HG03354 (cell line): ENCODE results near the gene KRTAP6-1.

Experiments
- ATAC-seq: cut with Tn5 transposase; IDR thresholded peaks from one replicate; pipeline ENCODE4 v1.9.1; 2021; ENCODE audit warnings: mild to moderate bottlenecking; ENCODE audit not compliant: unreplicated experiment, poor library complexity, severe bottlenecking

The KRTAP6-1 gene, protein sequence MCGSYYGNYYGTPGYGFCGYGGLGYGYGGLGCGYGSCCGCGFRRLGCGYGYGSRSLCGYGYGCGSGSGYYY

DNA sequence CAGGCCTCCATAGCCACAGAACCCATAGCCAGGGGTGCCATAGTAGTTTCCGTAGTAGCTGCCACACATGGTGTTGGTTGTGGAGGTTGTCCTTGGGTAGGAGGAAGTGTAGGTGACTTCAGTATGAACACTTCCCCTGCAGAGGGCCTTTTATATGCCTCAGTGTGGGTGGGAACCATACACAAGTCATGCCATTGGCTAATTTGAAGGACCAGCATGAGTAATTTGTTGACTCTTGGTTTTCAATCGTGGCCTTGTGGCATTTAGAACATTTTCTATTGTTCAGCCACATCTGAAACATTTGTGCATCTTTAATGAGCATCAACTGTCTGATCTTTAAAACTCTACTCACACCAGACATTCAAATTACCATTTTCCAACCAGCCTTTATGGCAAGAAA, at the start of gene KRTAP6-1:
Gene KRTAP6-1, minus strand, starts transcription at position 95 of the 400 bp plus-strand sequence. Its CDS starts 26 bp downstream, at position 69.
- ATAC-seq, result no peak

DNA sequence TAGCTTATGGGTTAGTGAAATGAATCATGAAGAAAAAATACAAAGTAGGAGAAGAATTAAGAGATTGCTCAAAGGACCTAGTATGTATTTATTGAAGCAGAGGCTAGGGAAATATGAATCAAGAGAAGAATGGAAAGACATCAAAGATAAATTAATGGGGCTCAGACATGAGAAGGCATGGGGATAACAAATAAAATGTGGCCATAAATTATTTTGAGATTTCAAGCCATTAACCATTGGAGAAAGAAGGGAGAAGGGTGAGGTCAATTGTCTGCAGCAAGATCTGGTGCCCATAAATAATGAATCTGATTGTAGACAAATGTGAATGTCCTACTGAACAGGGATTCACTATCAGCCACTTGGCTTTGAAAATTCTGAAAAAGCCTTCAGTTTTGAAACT, 39.2 kb upstream of the KRTAP6-1 start:
- ATAC-seq, result no peak

DNA sequence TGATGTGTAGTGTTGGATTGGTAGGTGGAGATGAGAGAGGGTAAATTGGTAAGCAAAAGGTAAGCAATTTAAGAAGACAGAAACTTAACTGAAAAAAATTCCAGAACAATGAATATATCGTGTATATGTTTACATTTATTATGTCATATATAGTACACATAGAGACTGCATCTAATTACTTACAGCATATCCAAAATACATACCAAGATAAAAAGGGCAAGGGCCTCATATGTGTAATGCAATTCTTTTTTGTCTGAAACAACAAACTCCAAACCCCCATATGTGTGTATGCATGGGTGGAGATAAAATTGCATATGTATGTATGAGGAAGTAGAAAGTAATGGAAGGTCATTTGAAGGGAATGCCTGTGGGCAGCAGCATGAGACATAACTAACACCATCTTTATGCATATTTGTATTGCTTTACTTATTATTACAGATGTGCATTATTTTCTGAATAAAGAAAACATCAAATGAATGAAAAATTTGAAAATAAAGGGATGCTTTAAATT, 33.2 kb upstream of the KRTAP6-1 start:
- no peak for ATAC-seq

DNA sequence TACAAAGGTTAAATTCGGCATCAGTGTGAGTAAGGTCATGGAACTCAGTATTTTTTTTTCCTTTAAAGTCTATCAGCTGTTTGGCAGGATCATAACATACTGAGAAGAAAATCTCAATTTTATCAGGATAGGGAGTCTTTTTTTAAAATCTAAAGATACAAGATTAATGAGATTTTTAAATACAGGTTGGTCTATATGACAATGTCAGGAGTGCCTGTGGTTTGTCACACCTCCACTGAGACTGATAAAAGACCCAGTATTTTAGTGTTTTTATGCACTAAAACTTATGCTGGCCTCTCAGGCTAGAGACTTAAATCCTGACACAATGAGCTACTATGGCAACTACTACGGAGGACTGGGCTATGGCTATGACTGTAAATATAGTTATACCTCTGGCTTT, 28.8 kb upstream of the KRTAP6-1 start, which contains the start of gene KRTAP20-3:
Gene KRTAP20-3, plus strand, starts transcription at position 301 of the 400 bp plus-strand sequence.
- ATAC-seq, result no peak

DNA sequence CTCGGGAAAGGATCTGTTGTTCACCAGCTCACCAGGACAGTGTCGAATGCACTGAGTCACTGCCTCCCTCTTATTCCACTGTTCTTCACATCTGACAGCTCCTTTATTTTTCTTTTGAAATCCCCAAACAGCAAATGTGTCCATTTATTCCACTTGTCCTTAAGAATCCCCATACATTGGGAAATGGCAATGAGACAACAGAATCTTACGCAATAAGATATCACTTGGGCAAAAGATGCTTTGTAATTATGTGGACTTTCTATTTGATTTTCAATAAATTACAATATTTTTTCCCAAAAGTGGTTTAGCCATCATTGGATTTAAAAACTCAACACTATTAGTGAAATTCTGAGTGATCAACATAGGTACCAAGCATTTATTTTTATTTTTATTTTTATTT, 25.0 kb upstream of the KRTAP6-1 start:
- no peak for ATAC-seq

DNA sequence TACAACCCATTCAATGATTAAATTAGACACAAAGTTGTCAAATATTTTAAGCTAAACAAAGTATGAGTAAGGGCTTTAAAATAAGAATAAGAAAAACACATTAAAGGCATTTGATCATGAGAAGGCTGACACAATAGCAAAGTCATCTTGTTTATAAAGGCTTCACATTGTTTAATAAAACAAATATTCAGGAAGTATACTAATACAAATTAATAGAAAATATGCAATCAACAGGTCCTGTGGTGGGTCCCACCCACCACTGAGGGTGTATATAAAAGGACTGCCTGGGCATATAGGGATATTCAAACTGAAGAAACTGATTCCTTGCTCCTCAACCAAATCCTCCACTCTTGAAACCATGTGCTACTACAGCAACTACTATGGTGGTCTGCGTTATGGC, 21.2 kb upstream of the KRTAP6-1 start, which contains the start of gene KRTAP20-2:
Gene KRTAP20-2, plus strand, starts transcription at position 301 of the 400 bp plus-strand sequence. Its CDS starts 58 bp downstream, at position 359.
- ATAC-seq, result no peak

DNA sequence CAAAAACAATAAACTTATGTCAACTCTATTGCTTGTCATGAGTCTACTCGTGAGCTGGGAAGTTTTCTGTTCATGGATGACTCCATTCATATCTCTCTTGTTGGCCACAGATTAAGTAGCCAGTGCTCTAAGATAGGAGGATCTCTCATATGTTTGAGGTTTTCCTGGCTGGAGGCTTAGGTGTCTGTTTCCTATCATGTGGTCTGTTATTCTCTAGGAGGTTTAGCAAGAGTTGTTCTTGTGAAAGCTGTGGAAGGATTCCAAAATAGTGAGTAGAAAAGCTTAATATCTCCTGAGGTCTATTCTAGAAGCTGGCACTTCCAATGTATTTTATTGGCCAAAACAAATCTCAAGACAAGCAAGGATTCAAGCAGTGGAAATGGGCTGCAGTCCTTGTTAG, 15.5 kb upstream of the KRTAP6-1 start:
- no peak for ATAC-seq

DNA sequence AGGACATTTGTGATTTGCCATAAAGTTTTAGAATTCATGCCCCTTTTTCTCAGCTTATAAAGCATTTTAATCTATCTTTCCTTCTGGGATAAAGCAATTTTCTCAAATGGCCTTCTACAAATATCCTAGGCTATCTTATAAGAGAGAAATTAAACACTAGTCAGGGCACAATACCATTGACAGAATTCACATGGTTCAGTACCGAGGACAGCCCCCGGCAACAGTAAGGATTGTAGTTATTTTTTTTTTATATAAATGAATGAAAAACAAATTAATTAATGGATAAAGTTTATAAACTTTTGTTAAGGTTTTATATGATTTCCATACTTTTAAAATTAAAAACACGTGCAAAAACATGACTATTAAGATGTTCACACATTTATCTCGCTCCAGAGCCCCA, 14.4 kb upstream of the KRTAP6-1 start:
- ATAC-seq, result no peak

DNA sequence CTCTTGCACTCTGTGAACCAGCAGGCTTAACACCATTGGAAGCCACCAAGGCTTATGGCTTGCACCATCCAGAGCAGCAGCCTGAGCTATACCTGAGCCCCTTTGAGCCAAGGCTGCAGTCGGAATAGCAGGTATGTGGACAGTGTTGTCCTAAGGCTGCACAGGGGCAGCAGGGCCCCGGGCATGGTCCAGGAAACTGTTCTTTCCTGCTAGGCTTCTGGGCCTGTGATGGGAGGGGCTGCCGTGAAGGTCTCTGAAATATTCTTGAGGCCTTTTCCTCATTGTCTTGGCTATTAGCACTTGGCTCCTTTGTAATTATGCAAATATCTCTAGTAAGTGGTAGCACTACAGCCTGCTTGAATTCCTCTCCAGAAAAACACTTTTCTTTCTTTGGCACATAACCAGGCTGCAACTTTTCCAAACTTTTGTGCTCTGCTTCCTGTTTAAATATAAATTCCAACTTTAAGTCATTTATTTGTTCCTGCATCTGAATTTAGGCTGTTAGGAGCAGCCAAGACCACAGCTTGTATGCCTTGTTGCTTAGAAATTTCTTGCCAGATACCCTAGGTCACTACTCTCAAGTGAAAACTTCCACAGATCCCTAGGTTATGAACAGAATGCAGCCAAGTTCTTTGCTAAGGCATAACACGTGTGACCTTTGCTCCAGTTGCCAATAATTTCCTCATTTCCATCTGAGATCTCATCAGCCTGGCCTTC, 11.9 kb upstream of the KRTAP6-1 start:
- ATAC-seq, result no peak

DNA sequence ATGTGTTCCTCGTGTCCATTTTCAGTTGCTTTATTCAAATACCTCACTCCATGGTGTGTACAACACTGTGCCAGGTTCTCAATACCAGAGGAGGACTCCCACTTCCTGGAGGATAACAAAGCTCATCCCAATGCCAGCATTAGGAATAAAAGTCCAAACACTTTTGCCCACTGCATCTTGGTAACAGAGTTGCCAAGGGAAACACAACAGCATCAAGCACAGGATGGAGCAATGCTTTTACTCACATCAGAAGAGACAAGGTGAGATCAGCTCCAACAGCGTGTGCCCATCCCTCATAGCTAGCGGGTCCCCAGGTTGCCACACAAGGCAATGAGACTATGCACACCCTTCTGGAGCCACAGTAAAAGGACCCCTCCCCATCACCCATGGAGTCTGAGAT, 9.6 kb upstream of the KRTAP6-1 start:
- ATAC-seq, result no peak

DNA sequence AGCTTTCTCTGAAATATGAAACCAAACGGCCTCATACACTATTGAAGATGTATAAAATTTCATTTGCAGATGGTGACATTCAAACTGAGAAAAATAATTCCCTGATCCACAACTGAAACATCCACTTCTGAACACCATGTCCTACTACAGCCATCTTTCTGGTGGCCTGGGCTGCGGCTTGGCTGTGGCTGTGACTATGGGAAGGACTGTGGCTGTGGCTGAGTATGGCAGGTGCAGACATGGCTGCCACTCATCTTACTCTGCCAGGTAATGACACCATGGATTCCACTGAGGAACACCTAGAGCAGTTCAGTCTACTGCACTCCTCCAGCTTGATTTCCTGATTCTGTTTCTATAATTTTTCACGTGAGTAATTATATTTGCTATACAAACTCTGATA, 6.8 kb upstream of the KRTAP6-1 start, which contains the start of gene KRTAP20-4:
Gene KRTAP20-4, plus strand, starts transcription at position 106 of the 400 bp plus-strand sequence.
- no peak for ATAC-seq

DNA sequence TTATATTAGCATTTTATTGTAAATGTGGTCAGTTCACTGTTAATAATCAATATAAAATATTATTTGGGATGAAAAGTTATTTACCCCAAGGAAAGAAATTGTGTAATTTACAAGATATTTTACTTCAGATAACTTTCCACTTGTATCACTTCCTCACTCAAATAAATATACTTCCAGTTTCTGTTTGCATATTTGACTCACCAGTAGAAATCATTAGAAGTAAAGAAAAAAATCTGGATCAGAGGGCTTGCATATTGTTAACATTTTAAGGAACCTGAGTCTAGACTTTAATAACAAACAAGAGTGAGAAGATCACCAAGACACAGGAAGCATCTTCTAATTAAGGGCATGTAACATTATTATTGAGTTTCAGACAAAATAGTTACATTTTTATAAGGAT, 6.3 kb upstream of the KRTAP6-1 start:
- ATAC-seq, result no peak

DNA sequence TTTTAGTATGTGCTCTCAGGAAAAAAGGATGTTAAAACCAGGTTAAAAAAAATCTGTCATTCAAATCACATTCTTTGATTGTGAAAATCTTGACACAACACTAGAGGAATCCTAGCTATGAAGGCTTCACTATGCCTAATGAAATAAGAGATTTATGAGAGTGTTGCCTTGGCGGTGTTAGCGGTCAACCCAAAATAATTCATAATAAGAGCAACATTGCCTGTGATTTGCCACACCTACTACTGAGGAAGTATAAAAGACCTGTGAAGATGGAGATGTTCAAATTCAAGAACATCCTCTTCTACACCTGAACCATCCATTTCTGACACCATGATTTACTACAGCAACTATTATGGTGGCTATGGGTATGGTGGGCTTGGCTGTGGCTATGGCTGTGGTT, 2.4 kb upstream of the KRTAP6-1 start, which contains the start of gene KRTAP20-1:
Gene KRTAP20-1, plus strand, starts transcription at position 301 of the 400 bp plus-strand sequence. Its CDS starts 30 bp downstream, at position 331.
- ATAC-seq, result no peak

DNA sequence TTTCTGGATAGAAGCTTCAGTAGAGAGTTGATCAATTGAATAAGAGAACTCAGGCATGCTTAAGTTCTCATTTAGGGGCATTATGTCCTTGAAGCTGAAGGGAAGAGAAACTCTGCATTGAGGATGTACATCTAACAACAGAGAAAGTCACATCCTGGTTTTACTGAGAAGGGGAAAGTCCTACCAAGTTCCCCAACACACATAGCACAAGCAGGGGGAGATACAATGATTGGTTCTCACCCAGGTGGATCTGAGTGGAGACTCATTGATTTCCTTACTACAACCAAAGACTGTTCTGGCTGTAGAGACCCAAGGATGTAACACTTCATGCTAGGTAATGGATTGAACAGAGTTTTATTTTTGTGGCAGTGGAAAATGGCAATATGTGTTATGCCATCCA, 1.5 kb upstream of the KRTAP6-1 start:
- no peak for ATAC-seq

DNA sequence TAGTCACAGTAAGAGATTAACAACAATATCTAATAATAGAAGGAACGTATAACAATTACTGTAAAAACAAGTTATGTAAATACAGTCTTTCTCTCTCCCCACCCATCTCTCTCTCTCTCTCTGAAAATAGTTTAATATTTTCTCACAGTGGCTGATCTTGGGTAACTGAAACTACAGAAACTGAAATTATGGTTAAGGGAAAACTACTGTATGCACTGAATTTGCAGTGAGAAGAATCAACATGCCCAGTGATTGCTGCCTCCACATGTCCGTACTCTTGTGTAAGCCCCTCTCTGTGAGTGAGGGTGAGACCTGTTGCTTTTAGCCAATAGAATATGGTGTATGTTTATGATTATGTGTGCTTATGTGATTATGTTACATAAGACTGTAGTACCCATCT, 1.6 kb downstream of the KRTAP6-1 start:
- ATAC-seq, result no peak

DNA sequence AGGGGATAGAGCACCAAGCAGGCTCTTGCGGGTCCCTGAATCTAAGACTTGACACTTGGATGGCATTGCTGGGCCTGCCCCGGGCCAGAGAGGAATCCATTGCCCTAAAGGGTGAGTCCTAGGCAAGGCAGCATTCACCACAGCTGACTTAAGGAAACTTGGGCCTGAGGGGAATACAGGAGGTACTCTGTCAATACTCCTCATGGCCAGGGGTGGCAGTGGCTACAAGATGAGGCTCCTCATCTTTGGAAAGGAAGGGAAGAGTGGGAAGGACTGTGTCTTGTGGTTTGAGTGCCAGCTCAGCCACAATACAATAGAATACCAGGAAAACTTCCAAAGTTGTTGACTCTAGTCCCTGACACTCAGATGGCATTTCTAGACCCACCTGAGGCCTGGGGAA, 7.8 kb downstream of the KRTAP6-1 start:
- no peak for ATAC-seq

DNA sequence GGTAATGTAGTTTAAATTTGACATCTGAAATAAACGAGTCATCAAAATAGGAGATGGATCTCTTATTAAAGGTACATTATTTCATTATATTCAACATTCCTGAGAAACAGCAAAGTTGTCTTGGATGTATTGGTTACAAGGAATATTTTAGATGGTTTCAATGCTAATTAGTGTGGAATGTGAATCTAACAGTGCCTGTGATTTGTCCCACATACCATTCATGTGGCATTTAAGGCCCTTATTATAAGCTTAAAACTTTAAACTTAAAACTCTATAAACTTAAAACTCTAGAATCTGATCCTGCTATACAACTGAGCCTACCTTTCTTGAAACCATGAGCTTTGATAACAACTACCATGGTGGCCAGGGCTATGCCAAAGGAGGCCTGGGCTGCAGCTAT, 12.9 kb downstream of the KRTAP6-1 start, which contains the start of gene KRTAP22-1:
Gene KRTAP22-1, plus strand, starts transcription at position 301 of the 400 bp plus-strand sequence.
- ATAC-seq, result no peak

DNA sequence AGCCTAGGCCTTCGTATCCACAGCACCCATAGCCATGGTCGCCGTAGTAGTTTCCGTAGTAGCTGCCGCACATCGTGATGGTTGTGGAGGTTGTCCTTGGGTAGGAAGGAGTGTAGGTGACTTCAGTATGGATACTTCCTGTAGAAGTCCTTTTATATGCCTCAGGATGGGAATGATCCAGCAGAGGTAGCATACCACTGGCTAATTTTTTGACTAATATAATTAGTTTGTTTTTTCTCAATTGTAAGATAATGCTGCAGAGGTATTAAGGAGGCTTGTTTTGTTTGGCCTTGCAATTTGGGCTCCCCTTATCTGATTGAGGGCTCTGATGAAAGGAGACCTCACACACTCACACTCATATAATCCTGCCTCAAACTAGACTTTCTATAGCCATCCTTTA, 14.9 kb downstream of the KRTAP6-1 start, which contains the start of gene KRTAP6-2:
Gene KRTAP6-2, minus strand, starts transcription at position 101 of the 400 bp plus-strand sequence. Its CDS starts 28 bp downstream, at position 73.
- ATAC-seq, result no peak

DNA sequence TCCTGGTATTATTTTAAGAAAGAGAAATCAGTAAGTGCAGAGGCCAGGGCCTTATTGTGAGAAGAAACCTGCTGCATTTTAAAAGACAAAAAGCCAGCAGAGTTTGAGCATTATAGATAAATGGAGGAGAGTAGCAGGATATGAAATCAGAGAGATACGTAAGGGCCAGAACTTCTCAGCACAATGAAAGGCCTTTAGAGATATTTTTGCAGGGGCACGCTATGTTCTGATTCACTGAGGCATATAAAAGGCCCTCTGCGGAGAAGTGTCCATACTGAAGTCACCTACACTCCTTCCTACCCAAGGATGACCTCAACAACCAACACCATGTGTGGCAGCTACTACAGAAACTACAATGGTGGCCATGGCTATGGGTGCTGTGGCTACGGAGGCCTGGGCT, 21.6 kb downstream of the KRTAP6-1 start, which contains the start of gene KRTAP6-3:
Gene KRTAP6-3, plus strand, starts transcription at position 301 of the 400 bp plus-strand sequence. Its CDS starts 6 bp downstream, at position 307.
- no peak for ATAC-seq

DNA sequence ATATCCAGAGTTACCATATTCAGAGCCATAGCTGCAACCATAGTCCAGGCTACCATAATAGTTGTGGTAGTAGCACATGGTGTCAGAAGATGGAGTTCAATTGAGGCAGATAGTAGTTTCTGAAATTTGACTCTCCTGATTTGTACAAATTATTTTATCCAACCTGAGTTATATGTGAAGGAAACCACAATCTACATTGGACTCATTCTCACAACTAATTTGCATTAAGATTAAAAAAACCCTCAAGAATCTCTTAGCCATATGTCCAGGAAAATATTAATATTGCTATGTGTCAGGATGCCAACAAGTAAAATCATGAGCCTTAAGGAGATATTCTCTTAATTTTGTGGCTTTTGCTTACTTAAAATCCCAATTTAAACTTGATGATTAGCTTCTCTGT, 23.4 kb downstream of the KRTAP6-1 start, which contains the start of gene KRTAP22-2:
Gene KRTAP22-2, minus strand, starts transcription at position 101 of the 400 bp plus-strand sequence.
- no peak for ATAC-seq

DNA sequence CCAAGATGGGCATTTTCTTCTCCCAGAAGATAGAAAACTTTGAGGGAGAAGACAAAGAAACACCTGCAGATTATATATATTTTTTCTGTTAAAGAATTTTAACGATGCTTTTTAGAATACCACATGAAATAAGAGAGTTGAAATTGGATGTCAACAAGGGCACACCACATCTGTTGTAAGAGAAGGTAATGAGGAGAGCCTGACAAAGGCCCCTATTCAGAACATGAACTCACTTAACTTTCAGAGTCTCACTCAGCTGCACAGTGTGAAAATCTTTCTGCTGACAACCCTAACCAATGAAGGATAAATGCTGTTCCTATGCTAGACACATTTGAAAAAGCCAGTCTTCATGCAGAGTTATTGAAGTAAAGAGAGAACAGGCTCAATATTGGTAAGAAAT, 30.9 kb downstream of the KRTAP6-1 start:
- ATAC-seq, result no peak
